HT-29 (cell line): ENCODE data around the gene OPN1MW2. TPM values are rescaled to one million over a fixed set of nuclear protein-coding genes. Genes with fewer than 3 reads are reported as not detected.
"Not testable (repeated sequence)": the region's sequence is repeated elsewhere in the genome, so short reads cannot be mapped to it uniquely, and the experiment has no call there.

Experiments
- DNase-seq: peaks from one replicate; pipeline ENCODE4 v3.0.0-alpha.2; 2015; ENCODE audit warnings: low spot score
- total RNA-seq: library from RNA; depleted of rRNA; stranded (reverse); fragments of >200 nt; shearing (Covaris generic); gene quantifications from 2 replicates; pipeline ENCODE4 v1.2.3, GENCODE V29; 2014; rRNA removed

OPN1MW2 gene
- total RNA-seq, 1 experiment from 2014 or later = not detected

- not testable (repeated sequence) for DNase-seq
Observed at GRCh38 chrX:154269245-154269644, 49.7 kb downstream of the OPN1MW2 start.

Other genes with a start within 250 kb of the OPN1MW2 start
- 106 and 124 TPM in 2 replicates for gene HCFC1, start 247.9 kb upstream of the OPN1MW2 start, total RNA-seq
- gene TMEM187, start 247.0 kb upstream of the OPN1MW2 start, total RNA-seq = 21.4 and 23.4 TPM in 2 replicates
- 536 and 557 TPM in 2 replicates for gene IRAK1, start 199.9 kb upstream of the OPN1MW2 start, total RNA-seq
- 41.6 and 52.9 TPM in 2 replicates for gene MECP2, start 122.0 kb upstream of the OPN1MW2 start, total RNA-seq
- not detected in 2 replicates for gene OPN1LW, start 75.5 kb upstream of the OPN1MW2 start, total RNA-seq
- gene OPN1MW, start 37.2 kb upstream of the OPN1MW2 start, total RNA-seq = not detected in 2 replicates
- not detected in 2 replicates for gene OPN1MW3, start 37.8 kb downstream of the OPN1MW2 start, total RNA-seq
- gene TEX28, start 75.4 kb downstream of the OPN1MW2 start, total RNA-seq = not detected in 2 replicates
- not detected in 2 replicates for gene TKTL1, start 76.0 kb downstream of the OPN1MW2 start, total RNA-seq
- gene FLNA, start 154.9 kb downstream of the OPN1MW2 start, total RNA-seq = 482 and 516 TPM in 2 replicates
- 70.5 and 87.0 TPM in 2 replicates for gene EMD, start 159.5 kb downstream of the OPN1MW2 start, total RNA-seq
- 4,676 and 4,679 TPM in 2 replicates for gene RPL10, start 178.6 kb downstream of the OPN1MW2 start, total RNA-seq
- gene DNASE1L1, start 189.5 kb downstream of the OPN1MW2 start, total RNA-seq = 114 and 118 TPM in 2 replicates
- 60.3 and 80.6 TPM in 2 replicates for gene TAFAZZIN, start 191.8 kb downstream of the OPN1MW2 start, total RNA-seq
- gene ATP6AP1, start 208.9 kb downstream of the OPN1MW2 start, total RNA-seq = 162 and 181 TPM in 2 replicates
- 124 and 128 TPM in 2 replicates for gene GDI1, start 217.4 kb downstream of the OPN1MW2 start, total RNA-seq
- 103 and 107 TPM in 2 replicates for gene FAM50A, start 224.4 kb downstream of the OPN1MW2 start, total RNA-seq
- gene PLXNA3, start 238.5 kb downstream of the OPN1MW2 start, total RNA-seq = 33.6 and 40.8 TPM in 2 replicates